Subcutaneous adipose tissue (tissue), 4 donors: ENCODE measurements around the gene RGS11. TPM values are rescaled to one million over a fixed set of nuclear protein-coding genes. Genes with fewer than 3 reads are reported as not detected.

Source experiments
- total RNA-seq, 4 donors: library from RNA; depleted of rRNA; stranded (reverse); fragments of >200 nt; gene quantifications; one replicate each; pipeline ENCODE4 v1.1.0, GENCODE V29; 2016
- TF ChIP-seq, protein P1 (sequence below): fragments of 450-650 bp; IDR thresholded peaks from one replicate; pipeline ENCODE4 v1.5.1; 2016; ENCODE audit warnings: low read depth, mild to moderate bottlenecking, control low read depth, antibody characterized with exemption, moderate library complexity

RGS11 gene
- total RNA-seq, 4 donors from 2014 or later = 6.2 to 20.2 (median 11.4) TPM

DNA sequence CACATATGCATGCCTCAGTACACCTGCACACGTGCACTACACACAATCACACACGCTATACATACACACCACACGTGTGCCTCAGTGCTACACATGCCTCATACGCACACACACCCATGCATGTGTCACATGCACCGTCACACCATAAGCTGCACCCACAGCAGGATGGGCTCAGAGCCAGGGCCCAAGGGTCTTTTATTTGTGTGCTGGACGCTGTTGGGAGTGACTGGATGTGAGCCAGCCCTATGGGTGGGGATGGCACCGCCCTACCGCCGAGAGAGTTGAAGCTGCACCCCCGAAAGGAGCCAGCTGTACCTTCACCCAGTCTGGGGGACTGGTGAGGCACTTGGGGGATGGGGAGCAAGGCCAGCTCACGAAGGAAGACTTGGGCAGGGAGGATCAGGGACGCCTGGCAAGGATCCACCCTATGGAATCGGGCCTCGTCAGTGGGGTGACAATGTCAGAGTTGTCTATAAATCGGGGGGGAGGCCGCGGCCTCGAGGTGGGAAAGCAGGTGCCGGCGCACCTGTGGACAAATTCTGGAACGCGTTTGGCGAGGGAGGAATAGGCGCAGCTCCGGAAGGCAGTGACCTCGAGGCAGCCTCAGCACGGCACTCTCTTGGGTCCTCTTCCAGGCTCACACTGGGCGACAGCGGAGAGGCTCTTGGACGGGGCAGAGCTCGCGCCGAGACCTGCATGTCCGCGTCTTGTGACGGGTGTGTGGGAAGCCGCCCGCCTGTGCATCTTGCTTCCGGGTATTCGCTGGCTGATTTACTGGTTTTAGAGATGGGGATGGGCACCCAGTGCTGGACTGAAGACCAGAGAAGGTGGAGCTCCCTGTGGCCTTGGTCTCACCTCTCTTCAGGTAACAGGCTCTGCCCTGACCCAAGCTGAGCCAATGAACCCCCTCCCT, 7.3 kb downstream of the RGS11 start:
- TF ChIP-seq, protein P1, sequence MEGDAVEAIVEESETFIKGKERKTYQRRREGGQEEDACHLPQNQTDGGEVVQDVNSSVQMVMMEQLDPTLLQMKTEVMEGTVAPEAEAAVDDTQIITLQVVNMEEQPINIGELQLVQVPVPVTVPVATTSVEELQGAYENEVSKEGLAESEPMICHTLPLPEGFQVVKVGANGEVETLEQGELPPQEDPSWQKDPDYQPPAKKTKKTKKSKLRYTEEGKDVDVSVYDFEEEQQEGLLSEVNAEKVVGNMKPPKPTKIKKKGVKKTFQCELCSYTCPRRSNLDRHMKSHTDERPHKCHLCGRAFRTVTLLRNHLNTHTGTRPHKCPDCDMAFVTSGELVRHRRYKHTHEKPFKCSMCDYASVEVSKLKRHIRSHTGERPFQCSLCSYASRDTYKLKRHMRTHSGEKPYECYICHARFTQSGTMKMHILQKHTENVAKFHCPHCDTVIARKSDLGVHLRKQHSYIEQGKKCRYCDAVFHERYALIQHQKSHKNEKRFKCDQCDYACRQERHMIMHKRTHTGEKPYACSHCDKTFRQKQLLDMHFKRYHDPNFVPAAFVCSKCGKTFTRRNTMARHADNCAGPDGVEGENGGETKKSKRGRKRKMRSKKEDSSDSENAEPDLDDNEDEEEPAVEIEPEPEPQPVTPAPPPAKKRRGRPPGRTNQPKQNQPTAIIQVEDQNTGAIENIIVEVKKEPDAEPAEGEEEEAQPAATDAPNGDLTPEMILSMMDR = no peak

DNA sequence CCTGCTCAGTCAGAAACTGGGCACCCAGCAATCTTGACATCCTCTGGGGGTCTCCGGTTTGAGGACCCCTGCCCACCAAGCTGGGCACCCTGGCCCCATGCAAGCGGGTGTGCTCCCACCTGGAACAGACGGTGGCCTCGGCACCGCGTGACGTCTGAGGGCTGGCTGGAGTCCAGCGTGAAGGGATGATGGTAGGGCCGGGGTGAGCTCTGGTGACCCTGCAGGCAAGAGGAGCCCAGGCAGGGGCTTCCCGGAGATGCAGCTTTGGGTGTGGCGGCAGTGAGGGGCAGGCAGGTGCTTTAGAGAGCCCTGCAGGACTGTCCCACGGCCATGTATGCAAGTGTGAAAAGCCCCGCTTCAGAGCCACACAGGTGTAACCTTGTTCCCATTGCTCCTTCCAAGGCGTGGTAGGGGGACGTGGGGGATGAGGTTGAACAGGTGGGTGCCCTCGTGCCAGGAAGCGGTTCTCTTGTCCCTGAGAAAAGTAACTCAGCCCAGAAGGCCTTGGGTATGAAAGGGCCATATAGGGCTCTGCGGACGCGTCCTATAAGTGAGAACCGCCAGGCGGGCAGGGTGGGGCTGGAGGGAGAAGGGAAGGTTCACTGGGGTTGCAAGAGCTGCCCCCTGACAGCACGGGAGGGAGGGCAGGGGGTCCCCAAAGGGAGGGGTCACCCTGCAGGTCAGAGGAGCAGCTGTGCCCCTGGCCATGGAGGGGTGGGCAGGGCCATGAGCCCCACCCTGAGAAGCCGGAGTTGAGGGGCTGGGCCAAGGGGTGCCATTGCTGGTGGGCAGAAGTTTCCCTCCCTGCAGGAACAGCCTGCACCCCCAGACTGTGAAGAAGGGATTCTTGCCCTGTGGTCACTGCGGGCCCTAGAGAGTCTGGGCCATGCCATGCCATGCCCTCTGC, 9.2 kb downstream of the RGS11 start:
- TF ChIP-seq, protein P1 = no peak

DNA sequence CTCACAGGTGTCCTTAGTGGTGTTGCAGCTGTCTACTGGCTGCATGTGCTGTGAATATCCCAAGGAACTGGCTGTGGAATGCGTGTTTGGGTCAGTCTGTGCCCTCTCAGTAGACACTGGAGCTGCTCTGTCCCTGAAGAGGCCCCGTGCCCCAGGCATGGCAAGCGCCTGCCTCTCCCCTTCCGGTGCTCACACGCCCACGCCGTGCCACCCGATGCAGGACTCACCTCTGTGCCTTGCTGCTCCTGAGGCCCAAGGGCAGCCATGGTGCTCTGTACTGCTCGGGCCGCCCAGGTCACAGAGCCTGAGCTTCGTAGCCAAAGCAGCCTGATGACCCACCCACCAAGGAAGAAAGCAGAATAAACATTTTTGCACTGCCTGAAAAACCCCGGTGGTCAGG, 10.0 kb downstream of the RGS11 start:
- TF ChIP-seq, protein P1 = no peak

DNA sequence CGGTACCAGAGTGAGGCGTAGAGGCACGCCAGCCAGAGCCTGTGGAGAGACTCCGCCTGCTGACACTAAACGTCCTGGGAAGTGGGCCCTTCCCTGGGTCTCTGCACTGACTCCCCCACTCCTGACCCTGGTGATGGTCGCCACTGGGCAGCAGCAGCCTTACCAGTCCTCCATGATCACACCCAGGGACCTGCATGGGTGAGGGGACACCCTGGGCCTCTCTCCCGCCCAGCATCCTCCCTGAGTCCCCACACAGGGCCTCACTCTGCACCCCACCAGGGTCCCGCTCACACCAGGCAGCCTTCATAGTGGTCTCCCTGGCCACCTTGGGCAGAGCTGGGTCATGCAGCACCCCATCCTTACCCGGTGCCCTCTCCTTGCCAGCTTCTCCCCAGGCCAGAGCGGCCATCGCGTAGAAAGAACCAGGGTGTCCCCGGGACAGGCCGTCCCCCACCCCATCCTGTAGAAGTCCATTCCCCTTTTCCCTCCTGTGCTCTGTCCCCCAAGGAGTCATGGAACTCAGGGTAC, 10.7 kb downstream of the RGS11 start:
- TF ChIP-seq, protein P1 = no peak

DNA sequence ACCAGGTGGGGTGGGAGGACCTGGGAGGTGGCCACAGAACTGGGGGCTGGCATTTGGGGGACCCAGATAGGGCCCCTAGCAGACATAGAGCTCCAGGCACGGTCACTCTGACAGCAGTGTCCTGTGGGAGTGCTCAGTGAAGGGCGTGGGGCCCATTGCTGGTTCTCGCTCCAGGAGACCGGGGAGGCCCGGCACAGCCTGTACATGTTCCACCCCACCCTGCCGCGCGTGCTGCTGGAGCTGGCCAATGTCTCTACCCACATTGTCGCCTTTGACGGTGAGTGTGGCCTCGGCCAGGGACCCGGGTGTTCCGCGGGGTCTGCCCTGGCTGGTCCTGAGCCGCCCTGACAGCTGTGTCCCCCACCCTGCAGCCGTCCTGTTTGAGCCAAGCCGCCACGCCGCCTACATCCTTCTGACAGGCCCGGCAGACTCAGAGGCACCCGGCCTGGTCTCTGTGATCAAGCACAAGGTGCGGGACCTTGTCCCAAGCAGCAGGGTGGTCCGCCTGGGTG, 11.2 kb downstream of the RGS11 start:
- TF ChIP-seq, protein P1 = no peak

DNA sequence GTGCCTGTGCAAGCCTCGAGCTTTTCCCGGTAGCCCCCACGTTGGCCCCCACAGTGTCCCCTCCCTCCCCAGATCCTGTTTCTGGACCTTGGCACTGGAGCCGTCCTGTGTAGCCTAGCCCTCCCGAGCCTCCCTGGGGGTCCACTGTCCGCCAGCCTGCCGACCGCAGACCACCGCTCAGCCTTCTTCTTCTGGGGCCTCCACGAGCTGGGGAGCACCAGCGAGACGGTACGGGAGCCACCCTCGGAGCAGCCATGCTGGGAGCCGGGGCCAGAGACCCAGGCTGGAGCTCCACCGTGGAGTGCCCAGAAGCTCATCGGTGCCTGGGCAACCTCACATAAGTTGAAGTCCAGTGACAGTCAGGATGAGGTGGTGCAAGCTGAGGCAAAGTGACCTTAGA, 11.8 kb downstream of the RGS11 start:
- TF ChIP-seq, protein P1 = no peak
